HG03139 (cell line): Measurements from ENCODE around the gene SMCP.

Experiments
- ATAC-seq: cut with Tn5 transposase; IDR thresholded peaks from one replicate; pipeline ENCODE4 v1.9.1; 2021; ENCODE audit not compliant: unreplicated experiment

Gene SMCP

DNA sequence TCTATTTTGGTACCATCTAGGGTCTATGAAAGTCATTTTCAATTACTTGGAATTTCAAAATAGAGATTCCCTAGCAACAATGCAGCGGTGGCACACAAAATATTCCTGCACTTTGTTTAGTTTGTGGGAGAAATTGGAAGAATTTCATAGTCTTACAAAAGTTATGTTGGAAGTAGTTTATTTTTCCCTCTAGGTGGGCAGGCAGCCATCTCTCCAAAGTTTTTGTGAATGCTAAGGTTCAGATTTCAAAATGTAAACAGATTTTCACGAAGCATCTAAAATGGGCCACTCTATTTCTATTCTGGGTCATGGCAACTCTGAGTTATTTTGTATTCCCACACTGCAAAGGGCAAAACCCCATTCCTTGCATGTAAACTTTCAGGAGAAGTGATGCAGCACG is 8.0 kb downstream of the SMCP start:
- no peak for ATAC-seq

- ATAC-seq, result no peak
These were observed 8.8 kb downstream of the SMCP start for GRCh38 chr1:152886758-152887409.

DNA sequence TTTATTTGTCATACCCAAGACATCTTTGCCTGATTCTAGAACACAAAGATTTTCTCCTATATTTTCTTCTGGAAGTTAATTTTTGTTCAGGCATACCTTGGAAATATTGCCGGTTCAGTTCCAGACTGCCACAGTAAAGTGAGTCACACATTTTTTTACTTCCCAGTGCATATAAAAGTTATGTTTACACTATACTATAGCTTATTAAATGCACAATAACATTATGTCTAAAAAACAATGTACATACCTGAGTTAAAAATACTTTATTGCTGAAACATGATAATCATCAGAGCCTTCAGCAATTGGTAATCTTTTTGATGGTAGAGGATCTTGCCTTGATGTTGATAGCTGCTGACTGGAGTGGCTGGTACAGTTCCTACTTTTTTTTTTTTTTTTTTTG is 10.0 kb downstream of the SMCP start:
- no peak for ATAC-seq

- no peak for ATAC-seq
These were observed 20.9 kb downstream of the SMCP start for GRCh38 chr1:152899027-152899426.

DNA sequence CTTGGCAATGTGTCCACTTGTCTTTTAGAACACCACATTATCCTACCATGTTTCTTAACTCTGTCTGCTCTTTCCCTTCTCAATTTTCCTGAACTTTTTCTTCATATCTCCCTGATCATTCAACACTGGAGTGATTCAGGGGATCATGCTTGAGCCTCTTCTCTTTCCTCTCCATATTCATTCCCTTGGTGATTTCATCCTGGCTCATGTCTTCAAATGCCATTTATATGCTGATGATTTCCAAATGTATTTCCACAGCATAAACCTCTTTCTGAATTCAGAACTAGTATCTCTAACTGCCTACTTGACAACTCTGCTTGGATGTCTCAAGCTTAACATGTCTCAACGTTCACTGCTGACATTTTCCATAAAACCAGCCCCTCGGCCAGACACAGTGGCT is 21.8 kb downstream of the SMCP start:
- ATAC-seq, result no peak

- no peak for ATAC-seq
These were observed 23.5 kb downstream of the SMCP start for GRCh38 chr1:152901631-152902030.

DNA sequence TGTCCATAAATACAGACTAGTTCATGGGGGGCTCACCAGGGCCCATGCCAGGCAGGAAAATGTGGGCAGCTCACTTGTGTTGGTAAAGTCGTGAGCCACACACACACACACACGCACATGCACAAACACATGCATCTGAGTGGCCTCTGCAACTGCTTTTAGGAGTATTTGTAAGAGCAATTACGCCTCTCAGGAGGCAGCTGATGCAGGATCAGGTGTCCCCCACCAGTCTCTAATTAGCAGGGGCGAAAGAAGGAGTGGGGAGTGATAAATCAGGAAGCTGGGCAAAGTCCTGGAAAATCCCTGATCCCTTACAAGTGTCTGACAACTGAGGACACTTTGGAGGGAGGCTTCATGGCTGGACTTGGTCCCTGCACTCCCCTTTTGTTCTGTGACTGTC is 24.5 kb downstream of the SMCP start:
- no peak for ATAC-seq

GRCh38 chr1:152904688-152905440 is 26.7 kb downstream of the SMCP start:
- ATAC-seq, result no peak

GRCh38 chr1:152906023-152906565 is 28.0 kb downstream of the SMCP start:
- ATAC-seq, result no peak

DNA sequence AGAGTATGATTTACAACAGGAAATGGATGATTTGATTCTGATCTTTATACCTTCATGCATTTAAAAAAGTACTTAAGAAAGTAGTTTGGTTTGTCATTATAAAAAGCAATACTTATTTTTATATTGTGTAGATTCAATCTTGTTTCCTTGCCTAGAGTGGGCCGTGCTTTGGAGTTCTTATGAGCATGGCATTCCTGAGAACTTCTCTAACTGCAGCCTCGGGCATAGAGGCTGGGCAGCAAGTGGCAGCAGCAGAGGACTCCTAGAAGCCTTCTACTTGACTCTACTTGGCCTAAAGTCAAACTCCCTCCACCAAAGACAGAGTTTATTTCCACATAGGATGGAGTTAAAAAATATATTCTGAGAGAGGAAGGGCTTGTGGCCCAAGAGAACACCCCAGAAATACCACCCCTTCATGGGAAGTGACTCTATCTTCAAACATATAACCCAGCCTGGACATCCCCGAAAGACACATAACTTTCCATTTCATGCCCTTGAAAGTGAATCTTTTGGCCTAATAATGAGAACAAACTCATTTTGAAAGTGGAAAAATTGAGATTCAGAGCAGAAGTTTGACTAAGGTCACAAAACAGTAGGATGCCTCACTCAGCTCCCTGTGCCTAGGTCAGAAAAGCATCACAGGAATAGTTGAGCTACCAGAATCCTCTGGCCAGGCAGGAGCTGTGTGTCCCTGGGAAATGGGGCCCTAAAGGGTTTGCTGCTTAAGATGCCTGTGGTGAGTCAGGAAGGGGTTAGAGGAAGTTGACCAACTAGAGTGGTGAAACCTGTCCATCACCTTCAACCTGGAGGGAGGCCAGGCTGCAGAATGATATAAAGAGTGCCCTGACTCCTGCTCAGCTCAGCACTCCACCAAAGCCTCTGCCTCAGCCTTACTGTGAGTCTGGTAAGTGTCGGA is 29.8 kb downstream of the SMCP start, which contains the start of gene IVL:
Gene IVL (plus strand): TSS at position 861 of the 916 bp plus-strand sequence. CDS start 1,252 bp downstream, outside the sequence.
- ATAC-seq, result no peak

DNA sequence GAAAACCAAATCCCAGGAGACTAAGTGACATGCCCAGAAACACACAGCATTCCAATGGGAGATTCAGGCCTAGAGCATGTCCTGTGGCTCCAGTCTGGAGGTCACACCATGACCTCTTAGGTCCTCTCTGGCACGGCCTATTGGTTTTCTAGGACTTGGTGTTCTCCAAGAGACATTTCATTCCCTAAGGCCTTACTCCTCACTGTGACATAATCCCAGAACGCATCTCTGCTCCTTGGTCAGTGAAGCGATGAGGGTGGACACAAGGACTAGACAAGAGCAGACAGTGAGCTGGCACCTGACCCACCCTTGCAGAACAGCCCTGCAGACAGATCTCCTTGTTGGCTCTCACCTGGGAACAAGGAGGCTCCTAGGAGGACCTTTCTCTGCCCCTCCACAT is 31.1 kb downstream of the SMCP start:
- ATAC-seq, result no peak

GRCh38 chr1:152912471-152912870 is 34.3 kb downstream of the SMCP start:
- no peak for ATAC-seq

DNA sequence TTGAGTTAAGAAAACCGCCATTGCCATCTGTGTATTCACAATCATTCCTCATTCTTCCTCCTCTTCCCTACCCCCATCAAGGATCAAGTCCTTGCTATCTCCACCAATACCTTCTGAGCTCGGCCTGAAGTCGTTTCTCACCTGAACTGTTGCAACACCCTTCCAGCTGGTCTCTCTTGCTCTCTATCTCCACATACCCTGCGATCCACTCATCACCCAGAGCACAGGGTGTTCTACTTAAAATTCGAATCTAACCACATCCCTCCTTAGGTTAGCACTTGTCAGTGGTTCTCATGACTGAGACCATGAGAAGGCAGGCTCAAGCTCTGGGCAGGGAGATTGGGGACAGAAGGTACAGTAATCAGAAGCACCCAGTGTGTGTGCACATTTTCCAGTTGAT is 34.8 kb downstream of the SMCP start:
- no peak for ATAC-seq

- ATAC-seq, result no peak
These were observed 39.7 kb downstream of the SMCP start for GRCh38 chr1:152917794-152918193.

- ATAC-seq, result no peak
These were observed 40.9 kb downstream of the SMCP start for GRCh38 chr1:152919071-152919470.

DNA sequence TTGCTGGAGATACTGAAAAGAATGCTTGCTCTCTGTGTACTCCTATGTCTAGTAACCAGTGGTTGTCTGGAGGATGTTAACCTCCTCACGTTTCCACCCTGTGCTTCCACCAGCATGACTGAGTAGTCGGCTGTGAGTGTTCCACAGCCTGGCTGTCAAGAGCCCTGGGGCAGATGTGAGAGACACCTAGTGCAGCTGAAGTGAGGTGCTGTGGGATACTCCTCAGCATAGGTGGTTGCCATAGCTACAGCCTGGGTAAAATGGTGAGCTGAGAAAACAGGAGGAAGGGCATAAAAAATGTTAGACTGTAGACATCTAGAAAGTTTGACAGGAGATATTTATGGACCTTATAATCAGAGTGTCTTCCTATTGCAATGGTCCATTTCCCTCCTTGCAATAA is 46.1 kb downstream of the SMCP start:
- no peak for ATAC-seq

- ATAC-seq, result no peak
These were observed 48.0 kb downstream of the SMCP start for GRCh38 chr1:152926091-152926490.

DNA sequence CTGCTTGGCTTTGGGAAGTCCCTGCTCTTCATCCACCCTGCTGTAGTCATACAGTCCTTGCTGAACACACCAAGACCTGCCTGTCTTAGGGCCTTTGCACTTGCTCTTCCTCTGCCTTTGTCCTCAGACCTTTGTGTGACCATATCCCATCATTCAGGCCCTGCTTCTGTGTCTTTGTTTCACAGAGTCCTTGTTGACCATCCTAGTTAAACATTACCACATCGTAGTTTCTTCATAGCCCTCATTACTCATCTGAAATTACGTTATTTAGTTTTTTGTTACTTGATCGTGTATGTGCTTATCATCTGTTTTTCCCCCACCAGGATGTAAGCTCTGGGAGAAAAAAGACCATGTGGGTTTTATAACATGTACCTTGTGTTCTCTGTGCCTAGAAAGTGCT is 50.5 kb downstream of the SMCP start:
- no peak for ATAC-seq

GRCh38 chr1:152932170-152932811 is 54.2 kb downstream of the SMCP start:
- ATAC-seq, result no peak

- ATAC-seq, result no peak
These were observed 55.1 kb downstream of the SMCP start for GRCh38 chr1:152933196-152933595.
